Stimulated activated CD4-positive, alpha-beta T cell treated with anti-CD3 and anti-CD28 coated beads, TNF-alpha, amount 100 ng/mL, for 24 hours (primary cell): Measurements from ENCODE around the gene MFSD2A.
"Not testable (repeated sequence)": the region's sequence is repeated elsewhere in the genome, so short reads cannot be mapped to it uniquely, and the experiment has no call there.

ENCODE experiments used
- DNase-seq, 3 experiments: peaks; one replicate each; pipeline ENCODE4 v3.0.0-alpha.2; 2020; ENCODE audit warnings: low read depth in 3 of 3

Gene MFSD2A

DNA sequence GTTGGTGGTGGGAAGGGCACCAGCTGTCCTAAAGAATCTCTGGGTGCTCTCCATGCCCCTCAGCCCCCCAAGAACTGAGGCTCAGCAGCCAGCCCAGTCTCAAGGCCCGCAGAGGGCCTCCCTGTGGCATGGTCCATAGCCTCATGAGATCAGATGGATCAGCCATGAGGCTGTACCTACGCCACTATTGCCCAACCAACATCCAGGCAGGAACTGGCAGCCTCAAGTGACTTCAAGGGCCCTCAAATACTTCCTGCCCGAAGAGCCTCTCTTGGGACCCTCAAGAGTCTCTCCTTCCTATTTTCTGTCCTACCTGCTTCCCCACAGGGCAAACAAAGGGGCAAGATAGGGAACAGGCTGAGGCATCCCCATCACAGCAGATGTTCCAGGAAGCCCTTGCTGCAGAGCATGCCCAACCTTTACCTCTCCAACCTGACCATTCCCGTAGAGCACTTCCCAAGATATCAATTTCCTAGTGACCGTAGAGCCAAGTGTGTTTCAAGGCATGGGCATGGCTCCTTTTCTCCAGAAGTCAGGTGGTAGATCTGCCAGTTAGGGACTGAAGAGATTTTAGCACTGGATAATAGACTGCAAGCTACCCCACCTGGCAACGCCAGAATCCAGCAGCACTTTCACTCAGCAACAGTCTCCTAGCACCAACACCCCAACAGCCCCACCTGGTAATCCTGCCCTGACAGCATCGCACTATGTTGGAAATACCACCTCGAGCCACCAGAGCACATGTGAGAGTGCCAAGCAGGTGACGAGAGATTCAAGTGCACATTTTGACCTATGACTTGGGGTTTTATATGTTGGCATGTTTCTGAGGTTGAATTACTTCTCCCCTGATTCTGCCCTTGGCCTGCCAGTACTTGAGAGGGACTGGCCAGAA, 13.7 kb upstream of the MFSD2A start:
- no peak for DNase-seq

DNA sequence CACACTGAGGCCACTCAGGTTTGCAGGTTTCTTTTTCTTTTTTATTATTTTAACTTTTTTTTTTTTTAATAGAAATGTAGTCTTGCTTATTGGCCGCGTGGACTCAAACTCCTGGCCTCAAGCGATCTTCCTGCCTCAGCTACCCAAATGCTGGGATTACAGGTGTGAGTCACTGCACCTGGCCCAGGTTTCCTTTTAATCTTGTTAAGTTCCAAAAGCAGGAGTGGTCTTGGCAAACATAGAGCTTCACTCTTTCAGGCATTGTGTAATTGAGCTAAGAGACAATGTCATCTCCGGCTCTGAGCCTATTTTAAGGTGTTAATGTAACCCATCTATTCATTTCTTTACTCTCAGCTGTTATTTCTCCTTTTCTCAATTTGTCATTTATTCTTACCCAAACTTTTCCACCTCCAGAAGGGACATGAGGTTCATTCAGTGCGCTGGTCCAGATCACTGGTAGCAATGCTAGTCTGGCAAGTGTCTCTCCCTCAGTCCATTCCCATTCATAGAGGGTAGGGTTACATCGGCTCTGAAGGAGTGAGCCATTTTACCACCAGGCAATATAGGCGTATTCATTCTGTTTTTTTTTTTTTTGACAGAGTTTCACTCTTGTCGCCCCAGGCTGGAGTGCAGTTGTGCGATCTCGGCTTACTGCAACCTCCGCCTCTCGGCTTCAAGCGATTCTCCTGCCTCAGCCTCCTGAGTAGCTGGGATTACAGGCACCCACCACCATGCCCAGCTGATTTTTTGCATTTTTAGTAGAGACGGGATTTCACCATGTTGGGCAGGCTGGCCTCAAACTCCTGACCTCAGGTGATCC, 11.3 kb upstream of the MFSD2A start:
- DNase-seq, result no peak

DNA sequence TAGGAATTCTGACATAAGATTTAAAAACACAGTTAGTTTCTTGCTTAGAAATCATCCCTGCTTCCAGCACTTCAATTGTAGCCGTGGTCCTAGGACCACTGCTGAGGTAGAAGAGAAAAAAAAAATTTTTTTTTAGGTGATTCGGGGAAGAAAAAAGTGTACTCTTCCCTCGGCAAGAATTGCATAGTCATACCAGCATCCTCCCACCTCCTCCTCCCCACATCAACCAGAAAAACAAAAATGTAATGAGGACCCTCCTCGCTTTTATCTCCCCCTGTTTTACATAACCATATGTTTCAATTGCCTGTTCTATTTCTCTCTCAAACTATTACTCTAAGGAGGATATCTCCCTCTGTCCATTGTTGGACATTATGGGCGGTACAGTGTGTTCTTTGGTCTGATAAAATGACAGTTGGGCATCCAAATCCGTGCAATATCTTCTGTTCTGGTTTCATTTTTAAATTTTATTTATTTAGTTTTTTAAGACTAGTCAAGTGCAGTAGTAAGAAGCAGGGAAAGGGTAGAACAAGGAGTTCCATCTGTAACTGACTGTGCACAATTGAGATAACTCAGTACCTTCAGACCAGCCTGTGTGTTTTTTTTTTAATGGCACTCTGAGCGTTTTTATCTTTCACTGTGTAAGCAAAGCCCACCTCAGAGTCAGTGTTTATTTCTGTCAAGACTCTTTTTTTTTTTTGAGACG, 10.4 kb upstream of the MFSD2A start:
- no peak for DNase-seq

DNA sequence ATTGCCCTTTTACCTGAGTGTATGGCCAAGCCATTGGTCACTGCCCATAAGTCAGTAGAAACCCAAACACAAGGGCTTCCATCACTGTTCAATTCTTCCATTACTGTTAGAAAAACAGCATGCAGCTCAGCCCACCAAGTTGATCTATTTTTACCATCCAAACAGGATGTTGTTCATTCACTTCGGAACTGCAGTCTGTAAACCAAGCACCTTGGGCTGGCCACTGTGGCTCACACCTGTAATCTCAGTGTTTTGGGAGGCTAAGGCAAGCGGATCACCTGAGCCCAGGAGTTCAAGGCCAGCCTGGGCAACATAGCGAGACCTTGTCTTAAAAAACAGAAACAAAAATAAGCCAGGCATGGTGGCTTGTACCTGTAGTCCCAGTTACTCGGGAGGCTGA, 8.7 kb upstream of the MFSD2A start:
- DNase-seq, result no peak

DNA sequence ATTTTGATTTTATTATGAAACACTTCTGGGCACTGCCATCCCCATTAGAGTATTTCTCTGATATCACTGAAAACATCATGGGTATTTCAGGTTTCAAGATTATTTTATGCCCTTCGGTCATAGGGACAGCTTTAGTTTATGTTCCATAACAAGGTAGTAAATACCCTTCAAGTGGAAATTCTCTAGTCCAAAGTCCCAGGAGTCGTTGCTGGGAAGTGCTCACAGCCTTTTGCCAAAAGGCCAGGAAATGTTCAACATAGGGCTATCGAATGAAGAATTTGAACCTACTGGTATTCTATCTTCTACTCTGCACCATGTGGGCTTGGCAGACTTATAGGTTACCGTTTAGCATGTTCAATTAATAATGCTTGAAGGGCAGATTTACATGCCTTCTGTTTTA, 7.7 kb upstream of the MFSD2A start:
- DNase-seq, result no peak

DNA sequence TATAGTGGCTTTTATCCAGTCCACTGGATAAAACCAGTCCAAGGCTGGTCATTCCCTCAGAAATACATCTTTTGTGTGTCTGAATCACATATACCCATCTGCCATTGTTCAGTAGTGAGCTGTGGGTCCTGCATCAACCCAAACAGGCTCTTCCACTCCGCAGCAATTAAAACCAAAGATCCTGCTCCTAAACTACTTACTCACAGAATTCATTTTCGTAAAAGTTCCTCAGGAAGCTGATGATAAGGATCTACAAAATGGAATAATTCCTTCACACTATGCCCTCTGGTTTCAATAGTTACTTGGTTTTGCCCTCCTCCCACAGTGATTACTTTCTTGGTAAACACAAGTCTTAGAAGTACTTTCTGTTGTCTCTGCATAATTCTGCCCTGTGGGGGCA, 5.1 kb upstream of the MFSD2A start:
- DNase-seq, result no peak

DNA sequence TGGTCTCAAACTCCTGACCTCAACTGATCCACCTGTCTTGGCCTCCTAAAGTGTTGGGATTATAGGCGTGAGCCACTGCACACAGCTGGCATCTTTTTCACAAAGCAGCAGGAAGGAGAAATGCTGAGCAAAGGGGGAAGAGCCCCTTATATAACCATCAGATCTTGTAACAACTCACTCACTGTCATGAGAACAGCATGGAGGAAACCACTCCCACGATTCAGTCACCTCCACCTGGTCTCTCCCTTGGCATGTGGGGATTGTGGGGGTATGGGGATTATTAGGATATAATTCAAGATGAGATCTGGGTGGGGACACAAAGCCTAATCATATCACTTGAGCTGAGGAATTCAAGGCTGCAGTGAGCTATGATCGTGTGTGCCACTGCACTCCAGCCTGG, 3.0 kb upstream of the MFSD2A start:
- no peak for DNase-seq

DNA sequence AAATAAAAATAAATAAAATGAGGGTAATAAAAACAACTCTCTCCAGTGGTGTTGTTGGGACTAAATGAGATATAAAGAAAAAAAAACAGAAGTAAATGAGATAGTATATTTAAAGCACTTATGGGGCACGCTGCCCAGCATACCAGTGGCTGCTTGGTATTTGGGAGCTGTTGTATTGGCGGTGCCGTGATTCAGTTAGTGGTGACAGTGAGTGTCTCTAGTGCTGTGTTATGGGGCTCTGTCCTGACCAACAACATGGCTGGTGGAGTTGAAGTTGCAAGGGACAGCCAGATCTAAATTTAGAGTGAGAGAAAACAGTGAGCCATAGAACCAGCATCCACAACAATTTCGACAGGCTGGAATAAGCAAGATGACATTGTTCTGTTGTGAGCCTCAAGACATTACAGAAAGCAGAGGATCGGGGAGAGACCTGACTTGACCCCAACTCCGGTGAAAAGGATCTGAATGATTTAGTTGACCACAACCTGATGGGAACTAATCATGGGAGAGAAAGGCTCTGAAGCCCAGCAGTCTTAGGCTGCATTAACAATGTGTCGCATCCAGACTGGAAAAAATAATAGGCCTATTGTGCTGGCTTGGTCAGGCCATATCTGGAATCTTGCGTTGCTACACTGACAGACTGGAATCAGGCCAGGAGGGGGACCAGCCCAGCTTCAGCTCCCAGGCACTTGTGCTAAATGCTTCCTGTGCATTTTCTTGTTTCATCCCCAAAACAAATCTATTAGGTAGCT, 2.4 kb upstream of the MFSD2A start:
- no peak for DNase-seq

DNA sequence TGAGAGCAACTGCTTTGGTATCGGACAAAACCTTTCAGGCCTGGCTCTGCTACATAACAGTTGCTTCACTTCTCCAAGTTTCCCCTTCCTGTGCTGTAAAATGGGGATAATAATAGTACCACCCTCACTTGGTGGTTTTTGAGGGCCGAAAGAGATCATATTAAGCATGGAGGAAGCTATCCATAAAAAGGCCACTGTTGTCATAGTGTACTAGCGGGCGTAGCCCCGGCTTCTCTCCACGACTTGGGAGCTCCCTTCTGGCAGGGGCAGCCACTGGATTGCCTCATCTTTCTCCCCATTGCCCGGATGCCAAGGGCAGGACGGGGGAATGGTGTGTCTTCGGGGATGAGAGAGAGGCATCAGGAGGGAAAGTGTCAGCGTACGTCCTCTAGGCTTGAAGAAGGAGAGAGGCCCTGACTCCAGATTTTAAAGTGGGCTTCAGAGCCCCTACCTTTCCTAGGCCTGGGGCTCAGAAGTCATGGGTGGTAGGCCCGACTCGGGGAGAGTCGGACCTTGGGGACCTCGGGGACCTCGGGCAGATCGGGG, 548 bp upstream of the MFSD2A start:
- DNase-seq, result no peak

DNA sequence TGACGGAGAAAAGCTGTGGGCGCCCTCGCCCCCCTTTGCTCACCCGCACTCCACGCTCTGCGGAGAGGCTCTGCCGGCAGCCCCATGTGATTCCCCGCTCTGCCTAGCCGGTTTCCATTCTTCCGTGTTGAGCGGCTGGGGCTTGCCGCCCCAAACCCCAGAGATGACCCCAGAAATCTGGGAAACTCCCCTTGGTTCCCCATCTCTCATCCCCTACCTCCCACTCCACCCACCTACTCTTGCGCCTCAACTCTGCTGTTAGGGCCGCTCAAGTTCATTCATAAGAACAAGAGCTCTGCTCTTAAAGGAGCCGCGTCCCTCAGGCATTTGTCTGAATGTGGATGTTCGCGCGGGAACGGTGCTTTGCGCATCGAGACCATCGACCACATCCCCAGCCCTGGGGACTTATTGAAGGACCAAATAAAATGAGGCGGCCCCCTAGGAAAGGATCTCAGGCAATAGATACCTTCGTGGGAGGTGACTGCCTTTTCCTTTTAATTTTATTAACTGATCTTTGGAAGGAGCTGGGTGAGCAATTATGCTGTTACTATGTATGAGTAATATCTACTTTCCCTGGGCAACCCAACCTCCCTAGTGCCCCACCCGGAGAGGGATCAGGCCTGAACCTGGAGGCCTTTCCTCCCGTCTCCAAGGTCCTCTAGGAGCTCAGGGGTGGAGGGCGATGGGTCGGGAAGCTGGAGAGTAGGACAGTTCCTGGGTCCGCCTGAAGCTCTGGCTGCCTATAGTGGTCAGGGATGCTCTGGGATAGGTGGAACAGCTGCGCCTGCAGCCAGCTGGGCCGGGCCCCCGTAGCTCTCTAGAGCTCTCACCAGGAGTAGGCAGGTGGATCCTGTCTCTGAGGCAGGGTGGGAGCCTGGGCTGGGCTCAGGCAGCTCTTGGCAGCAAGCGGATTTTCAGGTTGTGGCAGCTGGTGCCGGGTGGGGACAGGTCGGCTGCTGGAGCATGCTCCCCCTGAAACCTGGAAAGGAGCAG, 898 bp downstream of the MFSD2A start:
- peak in 2 of 3 experiments; percentile 40 to 64 for DNase-seq

DNA sequence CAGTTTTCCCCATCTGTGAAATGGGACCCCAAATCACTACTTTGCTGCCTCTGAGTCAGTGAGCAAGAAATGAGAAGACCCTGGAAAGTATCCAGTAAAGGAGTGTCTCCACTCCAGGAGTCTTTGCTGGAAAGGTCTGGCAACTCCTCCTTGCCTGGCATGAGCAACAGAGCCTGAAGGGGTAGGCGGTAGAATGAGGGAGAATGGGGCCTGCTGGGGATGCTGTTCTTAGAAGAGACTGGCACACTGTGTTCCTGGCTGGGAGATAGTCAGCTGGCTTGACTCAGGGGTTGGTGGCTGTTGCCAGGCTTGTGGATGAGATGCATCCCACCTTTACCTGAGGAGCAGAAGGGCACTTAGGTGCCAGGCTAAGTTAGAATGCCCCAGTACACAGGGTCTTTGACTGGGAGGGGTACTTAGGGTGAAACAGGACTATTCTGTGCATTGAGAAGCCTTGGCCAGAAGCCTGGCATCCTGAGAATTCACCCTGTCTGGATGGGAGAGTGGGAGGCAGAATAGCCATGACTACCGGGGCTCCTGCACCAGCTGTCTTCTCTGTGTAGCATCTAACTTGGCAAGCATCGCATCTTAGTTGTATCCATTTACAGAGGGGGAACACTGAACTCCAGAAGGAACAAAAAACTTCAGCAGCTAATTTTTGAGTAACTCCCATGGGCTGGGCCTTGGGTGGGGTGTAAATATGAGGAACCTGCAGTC, 2.5 kb downstream of the MFSD2A start:
- DNase-seq, result no peak

DNA sequence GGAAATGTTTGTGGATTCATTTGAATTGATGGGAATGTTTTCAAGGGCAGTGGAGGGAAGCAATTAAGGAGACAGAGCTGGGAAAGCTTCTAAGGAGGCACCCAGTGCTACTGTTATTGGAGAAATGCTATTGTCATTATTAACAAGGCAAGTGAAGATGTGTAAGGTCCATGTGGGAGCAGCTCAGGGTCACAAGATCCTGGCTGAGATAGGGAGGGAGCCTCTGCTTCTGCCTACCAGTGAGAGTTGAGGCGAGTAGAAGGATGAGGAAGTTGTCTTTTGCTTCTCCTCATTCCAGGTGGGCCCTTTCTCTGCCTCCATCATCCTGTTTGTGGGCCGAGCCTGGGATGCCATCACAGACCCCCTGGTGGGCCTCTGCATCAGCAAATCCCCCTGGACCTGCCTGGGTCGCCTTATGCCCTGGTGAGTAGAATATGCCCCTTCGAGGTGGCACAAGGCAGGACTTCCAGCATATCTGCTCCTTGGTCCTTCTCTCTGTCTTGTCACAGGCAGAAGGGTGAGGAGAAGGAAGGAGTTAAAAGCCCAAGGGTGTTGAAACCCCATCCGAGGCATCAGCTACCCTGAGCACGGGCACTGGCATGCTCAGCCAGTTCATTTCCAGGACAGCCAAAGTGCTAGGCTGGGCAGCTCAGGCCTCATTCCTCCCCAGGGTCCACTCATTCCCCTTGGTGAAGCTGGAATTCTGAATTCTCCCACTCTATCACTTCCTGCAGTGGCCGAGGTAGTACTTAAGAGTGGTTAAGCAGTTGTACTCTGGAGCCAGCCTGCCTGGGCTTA, 3.7 kb downstream of the MFSD2A start:
- no peak for DNase-seq

DNA sequence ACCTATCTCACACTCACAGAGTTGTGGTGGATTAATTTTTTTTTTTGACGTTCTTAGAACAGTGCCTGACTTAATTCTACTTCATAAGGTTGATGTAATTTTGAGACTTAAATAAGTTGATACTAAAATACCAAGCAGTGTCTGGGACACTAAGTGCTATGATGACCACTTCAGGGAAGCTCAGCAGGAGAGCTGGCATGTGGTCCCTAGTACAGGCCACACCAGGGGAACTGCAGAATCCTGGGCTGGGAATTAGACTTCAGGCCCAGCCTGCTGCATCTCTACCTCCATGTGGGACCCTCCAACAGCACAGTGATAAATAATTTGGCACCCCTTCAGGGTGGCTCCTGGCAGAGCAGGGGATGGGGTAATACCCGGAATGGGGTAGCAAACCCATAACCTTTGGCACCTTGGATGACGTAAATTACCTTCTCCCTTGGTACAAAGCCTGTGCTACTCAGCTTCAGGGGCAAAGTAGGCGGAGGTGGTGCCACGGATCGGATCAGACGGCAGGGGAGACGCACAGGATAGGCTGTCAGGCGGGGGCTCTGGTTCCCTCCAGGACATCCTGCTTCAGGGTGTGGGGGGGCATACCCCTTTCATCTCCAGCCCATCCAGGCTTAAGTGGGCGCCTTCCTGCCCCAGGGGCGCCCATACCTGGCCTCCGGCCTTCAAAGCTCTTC, 4.8 kb downstream of the MFSD2A start:
- DNase-seq, result no peak

DNA sequence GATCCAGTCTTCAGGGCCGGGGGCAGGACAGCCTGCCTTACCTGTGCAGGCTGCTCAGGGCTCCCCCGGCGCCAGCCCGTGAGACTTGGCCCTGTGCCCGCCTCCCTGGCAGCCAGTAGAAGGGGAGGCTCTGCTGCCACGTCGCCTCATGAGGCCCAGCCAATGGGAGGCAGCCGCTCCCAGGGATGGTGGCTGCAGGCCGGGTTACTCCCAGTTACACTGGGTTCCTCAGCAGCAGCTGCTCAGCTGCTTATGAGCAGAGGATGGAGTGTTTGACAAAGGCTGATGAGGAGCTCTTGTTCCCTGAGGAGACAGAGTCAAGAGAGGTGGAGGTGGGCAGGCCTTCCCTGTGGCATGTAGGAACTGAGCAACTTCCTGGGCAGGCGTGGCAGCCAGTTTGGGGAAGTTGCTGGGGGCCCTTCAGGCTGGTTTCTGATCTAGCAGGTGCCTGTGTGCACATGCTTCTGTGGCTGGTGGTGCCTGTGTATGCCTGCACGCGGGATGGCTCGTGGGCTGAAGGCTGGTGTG, 5.5 kb downstream of the MFSD2A start:
- no peak for DNase-seq

DNA sequence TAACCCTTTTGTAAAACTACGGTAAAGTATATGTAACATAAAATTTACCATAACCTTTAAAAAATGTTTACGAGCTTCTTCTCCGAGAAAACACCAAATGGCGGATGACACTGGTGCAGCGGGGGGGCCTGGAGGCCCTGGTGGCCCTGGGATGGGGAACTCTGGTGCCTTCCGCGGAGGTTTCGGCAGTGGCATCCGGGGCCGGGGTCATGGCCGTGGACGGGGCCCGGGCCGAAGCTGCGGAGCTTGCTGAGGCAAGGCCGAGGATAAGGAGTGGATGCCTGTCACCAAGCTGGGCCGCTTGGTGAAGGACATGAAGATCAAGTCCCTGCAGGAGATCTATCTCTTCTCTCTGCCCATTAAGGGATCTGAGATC, 7.5 kb downstream of the MFSD2A start:
- no peak for DNase-seq

DNA sequence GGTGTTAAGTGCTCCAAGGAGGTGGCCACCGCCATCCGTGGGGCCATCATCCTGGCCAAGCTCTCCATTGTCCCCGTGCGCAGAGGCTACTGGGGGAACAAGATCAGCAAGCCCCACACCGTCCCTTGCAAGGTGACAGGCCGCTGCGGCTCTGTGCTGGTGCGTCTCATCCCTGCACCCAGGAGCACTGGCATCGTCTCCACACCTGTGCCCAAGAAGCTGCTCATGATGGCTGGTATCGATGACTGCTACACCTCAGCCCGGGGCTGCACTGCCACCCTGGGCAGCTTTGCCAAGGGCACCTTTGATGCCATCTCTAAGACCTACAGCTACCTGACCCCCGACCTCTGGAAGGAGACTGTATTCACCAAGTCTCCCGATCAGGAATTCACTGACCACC, 8.0 kb downstream of the MFSD2A start:
- not testable (repeated sequence) for DNase-seq

DNA sequence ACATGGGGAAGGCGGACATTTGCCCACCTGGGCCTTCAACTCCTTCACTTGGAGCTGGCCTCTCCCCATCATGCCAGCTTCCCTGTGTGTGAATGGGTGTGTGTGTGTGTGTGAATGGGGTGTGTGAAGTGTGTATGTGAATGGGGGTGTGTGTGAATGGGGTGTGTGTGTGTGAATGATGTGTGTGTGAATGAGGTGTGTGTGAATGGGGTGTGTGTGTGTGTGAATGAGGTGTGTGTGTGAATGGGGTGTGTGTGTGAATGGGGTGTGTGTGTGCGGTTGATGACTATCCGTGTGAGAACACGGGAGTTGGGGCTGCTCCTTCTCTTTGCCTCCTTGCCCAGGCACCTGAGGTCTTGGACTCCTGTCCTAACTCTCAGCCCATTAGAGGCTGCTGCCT, 9.6 kb downstream of the MFSD2A start:
- no peak for DNase-seq

DNA sequence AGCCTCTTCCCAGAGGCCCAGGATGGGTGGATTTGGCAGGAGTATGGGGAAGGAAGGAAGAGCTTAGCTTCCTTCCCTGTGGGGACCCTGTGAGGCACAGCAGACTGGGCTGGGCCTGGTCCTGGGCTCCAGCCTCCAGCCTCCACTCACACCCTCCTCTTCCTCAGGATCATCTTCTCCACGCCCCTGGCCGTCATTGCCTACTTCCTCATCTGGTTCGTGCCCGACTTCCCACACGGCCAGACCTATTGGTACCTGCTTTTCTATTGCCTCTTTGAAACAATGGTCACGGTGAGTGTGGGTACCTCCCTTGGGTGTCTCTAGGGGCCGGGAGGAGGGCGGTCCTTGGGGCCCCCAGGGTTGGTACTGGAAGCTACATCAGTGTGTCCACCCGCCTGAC, 10.1 kb downstream of the MFSD2A start:
- DNase-seq, result no peak
